ENCODE data around the gene KCNJ6.

The KCNJ6 gene

GRCh38 chr21:37863842-37864241 is 52.4 kb downstream of the KCNJ6 start:
- no peak overlapping the region for H3K4me3 ChIP-seq (ENCODE audit: low read length)
- no peak for TF ChIP-seq ZNF274 (IDR thresholded peaks at IDR 0.05; ENCODE audit: low read depth, low read length)

- TF ChIP-seq ZNF274 (IDR thresholded peaks at IDR 0.05; ENCODE audit: low read depth, low read length) = no peak
- H3K4me3 ChIP-seq (ENCODE audit: low read length) = no peak overlapping the region
Observed at GRCh38 chr21:37862536-37862935, 53.7 kb downstream of the KCNJ6 start.

- no peak for TF ChIP-seq ZNF274 (IDR thresholded peaks at IDR 0.05; ENCODE audit: low read depth, low read length)
- no peak overlapping the region for H3K4me3 ChIP-seq (ENCODE audit: low read length)
Observed at GRCh38 chr21:37861561-37861960, 54.7 kb downstream of the KCNJ6 start.

GRCh38 chr21:37860416-37860815 is 55.8 kb downstream of the KCNJ6 start:
- H3K4me3 ChIP-seq (ENCODE audit: low read length) = no peak overlapping the region
- no peak for TF ChIP-seq ZNF274 (IDR thresholded peaks at IDR 0.05; ENCODE audit: low read depth, low read length)

GRCh38 chr21:37855647-37856625 is 60.3 kb downstream of the KCNJ6 start:
- no peak for TF ChIP-seq ZNF274 (IDR thresholded peaks at IDR 0.05; ENCODE audit: low read depth, low read length)
- no peak overlapping the region for H3K4me3 ChIP-seq (ENCODE audit: low read length)

- H3K4me3 ChIP-seq (ENCODE audit: low read length) = no peak overlapping the region
- no peak for TF ChIP-seq ZNF274 (IDR thresholded peaks at IDR 0.05; ENCODE audit: low read depth, low read length)
Observed at GRCh38 chr21:37855271-37855646, 61.0 kb downstream of the KCNJ6 start.

- H3K4me3 ChIP-seq (ENCODE audit: low read length) = no peak overlapping the region
- TF ChIP-seq ZNF274 (IDR thresholded peaks at IDR 0.05; ENCODE audit: low read depth, low read length) = no peak
Observed at GRCh38 chr21:37849506-37850102, 66.7 kb downstream of the KCNJ6 start.

GRCh38 chr21:37848721-37849490 is 67.4 kb downstream of the KCNJ6 start:
- H3K4me3 ChIP-seq (ENCODE audit: low read length) = no peak overlapping the region
- no peak for TF ChIP-seq ZNF274 (IDR thresholded peaks at IDR 0.05; ENCODE audit: low read depth, low read length)

- H3K4me3 ChIP-seq (ENCODE audit: low read length) = no peak overlapping the region
- TF ChIP-seq ZNF274 (IDR thresholded peaks at IDR 0.05; ENCODE audit: low read depth, low read length) = no peak
Observed at GRCh38 chr21:37845535-37845934, 70.7 kb downstream of the KCNJ6 start.

- no peak for TF ChIP-seq ZNF274 (IDR thresholded peaks at IDR 0.05; ENCODE audit: low read depth, low read length)
- H3K4me3 ChIP-seq (ENCODE audit: low read length) = no peak overlapping the region
Observed at GRCh38 chr21:37843191-37843590, 73.1 kb downstream of the KCNJ6 start.

- TF ChIP-seq ZNF274 (IDR thresholded peaks at IDR 0.05; ENCODE audit: low read depth, low read length) = no peak
- no peak overlapping the region for H3K4me3 ChIP-seq (ENCODE audit: low read length)
Observed at GRCh38 chr21:37842163-37842919, 73.9 kb downstream of the KCNJ6 start.

GRCh38 chr21:37837381-37837780 is 78.9 kb downstream of the KCNJ6 start:
- no peak for TF ChIP-seq ZNF274 (IDR thresholded peaks at IDR 0.05; ENCODE audit: low read depth, low read length)
- H3K4me3 ChIP-seq (ENCODE audit: low read length) = no peak overlapping the region

- no peak overlapping the region for H3K4me3 ChIP-seq (ENCODE audit: low read length)
- no peak for TF ChIP-seq ZNF274 (IDR thresholded peaks at IDR 0.05; ENCODE audit: low read depth, low read length)
Observed at GRCh38 chr21:37835481-37835880, 80.8 kb downstream of the KCNJ6 start.

- H3K4me3 ChIP-seq (ENCODE audit: low read length) = no peak overlapping the region
- no peak for TF ChIP-seq ZNF274 (IDR thresholded peaks at IDR 0.05; ENCODE audit: low read depth, low read length)
Observed at GRCh38 chr21:37833301-37833700, 83.0 kb downstream of the KCNJ6 start.

Data from GM08714 (cell line).